Colonic mucosa (tissue), 4 donors: ENCODE results near the gene CCDC170. TPM values are rescaled to one million over a fixed set of nuclear protein-coding genes. Genes with fewer than 3 reads are reported as not detected.

Source experiments
- DNase-seq: peaks from one replicate; pipeline ENCODE4 v3.0.0-alpha.2; 2020
- H3K27ac ChIP-seq: fragments of 200-600 bp; one replicate; pipeline ENCODE4 v1.8.0; 2021
- H3K27me3 ChIP-seq: fragments of 200-600 bp; one replicate; pipeline ENCODE4 v1.8.0; 2021
- H3K36me3 ChIP-seq: fragments of 200-600 bp; one replicate; pipeline ENCODE4 v1.8.0; 2021
- H3K4me1 ChIP-seq: fragments of 200-600 bp; one replicate; pipeline ENCODE4 v1.8.0; 2021; ENCODE audit warnings: mild to moderate bottlenecking
- H3K4me3 ChIP-seq: fragments of 200-600 bp; one replicate; pipeline ENCODE4 v1.8.0; 2021
- H3K9ac ChIP-seq, 2 donors: one replicate each; pipeline ENCODE4 v1.7.0; 2013; ENCODE audit warnings: control low read depth in 2 of 2, low read depth in 2 of 2, low read length in 2 of 2
- H3K9me3 ChIP-seq: fragments of 200-600 bp; one replicate; pipeline ENCODE4 v1.8.0; 2021
- CTCF ChIP-seq: fragments of 200-600 bp; IDR thresholded peaks from one replicate; pipeline ENCODE4 v1.8.0; 2022; ENCODE audit warnings: antibody characterized with exemption, mild to moderate bottlenecking
- intact Hi-C: fragments of 100-400 bp; cut with DNase I; formaldehyde crosslinking; loops from one replicate; pipeline ENCODE4 v1.14.1; 2022
- total RNA-seq, 2 donors: library from RNA; stranded (reverse); fragmentation: NEBNext Ultra II Directional in 1 of 2; extraction: Animal tissue kit (Norgen Biotek cat#: 25700) in 1 of 2; gene quantifications; one replicate each; pipeline ENCODE4 v1.2.1, GENCODE V29; 2021
- donor health status: healthy.
- donor health status: DM: no; HTN: no; CAD: no.
- donor health status: DM: no; HTN: no; CAD: no.

CCDC170 gene
- total RNA-seq, 2 donors from 2014 or later, result 0.77 to 0.86 TPM

GRCh38 chr6:151664390-151664789 is 170.6 kb downstream of the CCDC170 start:
- Histone ChIP-seq H3K4me3 (no peak overlapping the region), H3K9ac (no peak overlapping the region), H3K4me1 (no peaks in the 10 kb centered on the region), H3K27me3 (no peaks in the 10 kb centered on the region), H3K27ac (no peak overlapping the region), H3K36me3 (no peaks in the 10 kb centered on the region), H3K9me3 (no peaks in the 10 kb centered on the region)
- intact Hi-C loops, result no loop called here
- TF ChIP-seq CTCF, result no peak
- DNase-seq, result no peak

- H3K36me3 ChIP-seq, result no peaks in the 10 kb centered on the region
- intact Hi-C loops, result no loop called here
- H3K9me3 ChIP-seq, result no peaks in the 10 kb centered on the region
- H3K27me3 ChIP-seq, result no peaks in the 10 kb centered on the region
- no peak overlapping the region for H3K27ac ChIP-seq
- no peak for TF ChIP-seq CTCF
- H3K4me3 ChIP-seq, result no peak overlapping the region
- DNase-seq, result no peak
- H3K4me1 ChIP-seq, result no peaks in the 10 kb centered on the region
- no peak overlapping the region for H3K9ac ChIP-seq
Measured at GRCh38 chr6:151665329-151665728, 171.5 kb downstream of the CCDC170 start.

GRCh38 chr6:151666526-151666925 is 172.7 kb downstream of the CCDC170 start:
- Histone ChIP-seq H3K27ac (no peak overlapping the region), H3K4me1 (no peaks in the 10 kb centered on the region), H3K4me3 (no peak overlapping the region), H3K9ac (no peak overlapping the region), H3K9me3 (no peaks in the 10 kb centered on the region), H3K27me3 (no peaks in the 10 kb centered on the region), H3K36me3 (no peaks in the 10 kb centered on the region)
- no peak for DNase-seq
- intact Hi-C loops, result no loop called here
- TF ChIP-seq CTCF, result no peak

GRCh38 chr6:151669208-151669560 is 175.4 kb downstream of the CCDC170 start:
- no peaks in the 10 kb centered on the region for H3K4me1 ChIP-seq
- no peak overlapping the region for H3K27ac ChIP-seq
- H3K36me3 ChIP-seq, result no peaks in the 10 kb centered on the region
- intact Hi-C loops, result no loop called here
- TF ChIP-seq CTCF, result no peak
- no peak overlapping the region for H3K9ac ChIP-seq
- no peak overlapping the region for H3K4me3 ChIP-seq
- H3K27me3 ChIP-seq, result no peaks in the 10 kb centered on the region
- no peak for DNase-seq
- H3K9me3 ChIP-seq, result no peaks in the 10 kb centered on the region

- Histone ChIP-seq H3K27me3 (no peaks in the 10 kb centered on the region), H3K9me3 (no peaks in the 10 kb centered on the region), H3K9ac (no peak overlapping the region), H3K4me1 (no peaks in the 10 kb centered on the region), H3K27ac (no peak overlapping the region), H3K4me3 (no peak overlapping the region), H3K36me3 (no peaks in the 10 kb centered on the region)
- TF ChIP-seq CTCF, result no peak
- intact Hi-C loops, result loop anchor here (10.0 kb wide), 1 partner anchor 455 kb away; no protein-coding TSS in a partner anchor
- DNase-seq, result no peak
Measured at GRCh38 chr6:151670116-151670515, 176.3 kb downstream of the CCDC170 start.

Other genes with a start within 250 kb of the CCDC170 start
- gene ZBTB2, start 102.5 kb upstream of the CCDC170 start, total RNA-seq, result 10 to 100 TPM in 1 of 2 donors, 1 to 10 TPM in 1; 9.6 to 13.7 TPM
- gene RMND1, start 41.9 kb upstream of the CCDC170 start, total RNA-seq, result 10 to 100 TPM; 20.3 to 20.4 TPM